ENCODE measurements around the gene PSMB10.

The PSMB10 gene

GRCh38 chr16:67967183-67967957, 30.7 kb upstream of the PSMB10 start:
- H3K4me3 ChIP-seq (ENCODE audit: low read depth, low read length): peak overlapping the region; percentile 68
- TF ChIP-seq ZIC2 (tag by site-specific recombination; IDR thresholded peaks at IDR 0.05) (peak; percentile 10; the same call in 1 of the 2 replicates), ZBTB26 (tag by site-specific recombination; optimal IDR thresholded peaks at IDR 0.05) (no peak), ZNF335 (tag by site-specific recombination; conservative IDR thresholded peaks at IDR 0.05) (peak; percentile 49; the same call in 1 of the 2 replicates), ZNF341 (tag by site-specific recombination; IDR thresholded peaks at IDR 0.05; ENCODE audit: low read depth) (peak; percentile 60), ZNF549 (tag by site-specific recombination; IDR thresholded peaks at IDR 0.05) (no peak), PRDM2 (tag by site-specific recombination; IDR thresholded peaks at IDR 0.05; ENCODE audit: borderline replicate concordance) (no peak), ZNF610 (tag by site-specific recombination; IDR thresholded peaks at IDR 0.05; ENCODE audit: borderline replicate concordance) (no peak), SP2 (tag by site-specific recombination; IDR thresholded peaks at IDR 0.05) (peak; percentile 29; the same call in 1 of the 2 replicates), ZNF10 (tag by site-specific recombination; IDR thresholded peaks at IDR 0.05) (0 out of 2 replicates have a peak, but pooled peaks have one; percentile 20), ZSCAN4 (tag by site-specific recombination; IDR thresholded peaks at IDR 0.05) (no peak), REPIN1 (tag by site-specific recombination; IDR thresholded peaks at IDR 0.05; ENCODE audit: low read depth) (no peak), GLIS1 (tag by site-specific recombination; IDR thresholded peaks at IDR 0.05) (peak; percentile 56), ZNF2 (tag by site-specific recombination; IDR thresholded peaks at IDR 0.05) (peak; percentile 18; the same call in 1 of the 2 replicates), ZNF302 (tag by site-specific recombination; IDR thresholded peaks at IDR 0.05; ENCODE audit: low read depth) (no peak), ZNF555 (tag by site-specific recombination; conservative IDR thresholded peaks at IDR 0.05) (no peak), ZBTB49 (tag by site-specific recombination; IDR thresholded peaks at IDR 0.05; ENCODE audit: low read depth) (no peak), ZNF677 (tag by site-specific recombination; IDR thresholded peaks at IDR 0.05) (peak; percentile 35; the same call in 1 of the 2 replicates), ZNF654 (tag by site-specific recombination; IDR thresholded peaks at IDR 0.05; ENCODE audit: low read depth) (no peak), RBAK (tag by site-specific recombination; IDR thresholded peaks at IDR 0.05) (no peak), KLF8 (tag by site-specific recombination; IDR thresholded peaks at IDR 0.05) (no peak)
- TF ChIP-seq, protein P1, sequence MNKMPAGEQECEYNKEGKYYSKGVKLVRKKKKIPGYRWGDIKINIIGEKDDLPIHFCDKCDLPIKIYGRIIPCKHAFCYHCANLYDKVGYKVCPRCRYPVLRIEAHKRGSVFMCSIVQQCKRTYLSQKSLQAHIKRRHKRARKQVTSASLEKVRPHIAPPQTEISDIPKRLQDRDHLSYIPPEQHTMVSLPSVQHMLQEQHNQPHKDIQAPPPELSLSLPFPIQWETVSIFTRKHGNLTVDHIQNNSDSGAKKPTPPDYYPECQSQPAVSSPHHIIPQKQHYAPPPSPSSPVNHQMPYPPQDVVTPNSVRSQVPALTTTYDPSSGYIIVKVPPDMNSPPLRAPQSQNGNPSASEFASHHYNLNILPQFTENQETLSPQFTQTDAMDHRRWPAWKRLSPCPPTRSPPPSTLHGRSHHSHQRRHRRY (tag by site-specific recombination; IDR thresholded peaks at IDR 0.05): no peak
- TF ChIP-seq, protein P2, sequence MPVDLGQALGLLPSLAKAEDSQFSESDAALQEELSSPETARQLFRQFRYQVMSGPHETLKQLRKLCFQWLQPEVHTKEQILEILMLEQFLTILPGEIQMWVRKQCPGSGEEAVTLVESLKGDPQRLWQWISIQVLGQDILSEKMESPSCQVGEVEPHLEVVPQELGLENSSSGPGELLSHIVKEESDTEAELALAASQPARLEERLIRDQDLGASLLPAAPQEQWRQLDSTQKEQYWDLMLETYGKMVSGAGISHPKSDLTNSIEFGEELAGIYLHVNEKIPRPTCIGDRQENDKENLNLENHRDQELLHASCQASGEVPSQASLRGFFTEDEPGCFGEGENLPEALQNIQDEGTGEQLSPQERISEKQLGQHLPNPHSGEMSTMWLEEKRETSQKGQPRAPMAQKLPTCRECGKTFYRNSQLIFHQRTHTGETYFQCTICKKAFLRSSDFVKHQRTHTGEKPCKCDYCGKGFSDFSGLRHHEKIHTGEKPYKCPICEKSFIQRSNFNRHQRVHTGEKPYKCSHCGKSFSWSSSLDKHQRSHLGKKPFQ (tag by site-specific recombination; IDR thresholded peaks at IDR 0.05): no peak
- H3K4me1 ChIP-seq (ENCODE audit: control insufficient read depth, insufficient read depth, low read length): no peaks in the 10 kb centered on the region; the same call in none of the 2 replicates
- POLR2A ChIA-PET: interaction anchor here (0.6 to 2.3 kb wide), 11 partner anchors 16 to 277 kb away, joined by 3 to 13 read pairs (median 6); partner anchors contain the start of genes DDX28, DUS2, PLA2G15 and PSMB10
- H3K36me3 ChIP-seq (ENCODE audit: control insufficient read depth in 2 of 2, insufficient read depth in 1 of 2, low read length in 2 of 2): peaks cover 0 to 37% of the 10 kb centered on the region in 2 experiments; a peak in 2 of 3 replicates
- peak overlapping the region; percentile 80; the same call in 1 of the 2 replicates for H3K27ac ChIP-seq (ENCODE audit: extremely low read depth, low read depth, low read length)
- no peaks in the 10 kb centered on the region for H3K9me3 ChIP-seq (ENCODE audit: control insufficient read depth, insufficient read depth, low read depth, low read length)
- CTCF ChIA-PET: interaction anchor here (0.6 to 1.2 kb wide), 4 partner anchors 19 to 127 kb away, joined by 3 to 6 read pairs (median 4); no protein-coding TSS in a partner anchor
